Endothelial cell of hepatic sinusoid (primary cell): ENCODE measurements around the gene DDN.

ENCODE experiments used
- in situ Hi-C: cut with HindIII; loops from 2 replicates; pipeline ENCODE4 v1.10.0; 2017; ENCODE audit warnings: low sequenced_read_pairs

The DDN gene

GRCh38 chr12:48988030-48988649 is 11.0 kb downstream of the DDN start:
- in situ Hi-C loops, result loop anchor here (5.0 to 10.0 kb wide), 2 partner anchors 51 to 57 kb away; no protein-coding TSS in a partner anchor

- in situ Hi-C loops, result loop anchor here (5.0 to 10.0 kb wide), 2 partner anchors 50 to 58 kb away; no protein-coding TSS in a partner anchor
These were observed 12.4 kb downstream of the DDN start for GRCh38 chr12:48986720-48987291.

- in situ Hi-C loops, result loop anchor here (5.0 to 10.0 kb wide), 2 partner anchors 49 to 59 kb away; no protein-coding TSS in a partner anchor
These were observed 13.3 kb downstream of the DDN start for GRCh38 chr12:48985901-48986300.

GRCh38 chr12:48985475-48985897 is 13.7 kb downstream of the DDN start:
- in situ Hi-C loops, result loop anchor here (5.0 to 10.0 kb wide), 2 partner anchors 48 to 59 kb away; no protein-coding TSS in a partner anchor

- in situ Hi-C loops, result loop anchor here (10.0 kb wide), 1 partner anchor 62 kb away; no protein-coding TSS in a partner anchor
These were observed 16.6 kb downstream of the DDN start for GRCh38 chr12:48982397-48983080.

- in situ Hi-C loops, result loop anchor here (10.0 kb wide), 1 partner anchor 63 kb away; no protein-coding TSS in a partner anchor
These were observed 17.4 kb downstream of the DDN start for GRCh38 chr12:48981757-48982157.

- in situ Hi-C loops, result loop anchor here (10.0 kb wide), 1 partner anchor 64 kb away; no protein-coding TSS in a partner anchor
These were observed 18.0 kb downstream of the DDN start for GRCh38 chr12:48980953-48981756.

GRCh38 chr12:48980389-48980952 is 18.7 kb downstream of the DDN start:
- in situ Hi-C loops, result loop anchor here (10.0 kb wide), 1 partner anchor 64 kb away; no protein-coding TSS in a partner anchor

- in situ Hi-C loops, result loop anchor here (10.0 kb wide), 1 partner anchor 65 kb away; no protein-coding TSS in a partner anchor
These were observed 19.4 kb downstream of the DDN start for GRCh38 chr12:48979602-48980388.

GRCh38 chr12:48978741-48979601 is 20.2 kb downstream of the DDN start:
- in situ Hi-C loops, result no loop called here

- in situ Hi-C loops, result no loop called here
These were observed 20.9 kb downstream of the DDN start, which contains the start of gene WNT1 for GRCh38 chr12:48978291-48978740. Gene WNT1, plus strand, starts transcription at chr12:48978322. Its CDS starts 329 bp downstream, at chr12:48978651.

GRCh38 chr12:48977290-48978281 is 21.6 kb downstream of the DDN start:
- in situ Hi-C loops, result no loop called here

GRCh38 chr12:48973941-48974673 is 25.1 kb downstream of the DDN start:
- in situ Hi-C loops, result no loop called here

GRCh38 chr12:48973531-48973930 is 25.6 kb downstream of the DDN start:
- in situ Hi-C loops, result no loop called here

- in situ Hi-C loops, result no loop called here
These were observed 26.2 kb downstream of the DDN start for GRCh38 chr12:48972952-48973483.

GRCh38 chr12:48972213-48972951 is 26.8 kb downstream of the DDN start:
- in situ Hi-C loops, result no loop called here
